Measurements from ENCODE around the gene CXXC1.

DNA sequence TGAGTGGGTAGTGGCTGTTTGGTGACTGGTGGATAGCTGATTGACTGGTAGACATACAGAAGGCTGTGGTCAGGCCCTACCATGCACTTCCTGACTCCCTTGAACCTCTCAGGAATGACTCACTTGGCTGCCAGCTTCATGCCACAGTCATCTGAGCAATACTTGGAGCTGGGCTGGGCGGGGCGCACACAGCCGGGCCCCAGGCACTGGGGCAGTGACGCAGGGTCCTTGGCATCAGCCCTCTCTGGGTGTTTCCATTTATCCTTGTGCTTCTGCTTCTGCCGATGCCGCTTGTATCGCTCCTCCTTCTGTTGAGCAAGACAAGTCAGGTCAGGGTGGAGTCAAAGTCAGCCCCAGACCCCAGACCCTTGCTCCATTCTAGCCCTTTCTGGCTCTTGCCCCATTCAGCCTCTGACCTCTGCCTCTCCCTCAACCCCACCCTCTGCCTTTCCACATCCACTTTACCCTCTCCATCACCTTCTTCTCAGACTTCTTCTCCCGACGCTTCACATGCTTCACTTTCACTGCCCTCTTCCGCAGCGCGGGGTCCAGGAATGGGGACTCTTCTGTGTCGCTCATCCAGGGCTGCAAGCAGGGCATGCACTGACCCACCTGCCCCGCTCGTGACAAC is 3.1 kb downstream of the CXXC1 start:
- TF ChIP-seq JUND (IDR thresholded peaks at IDR 0.05) (no peak), CTCF (IDR thresholded peaks at IDR 0.05; ENCODE audit: low read depth, low read length, missing input control) (no peak), GABPA (IDR thresholded peaks at IDR 0.05 in 1 of 2, conservative IDR thresholded peaks at IDR 0.05 in 1 of 2) (no peak), YY1 (IDR thresholded peaks at IDR 0.05) (no peak), MAX (IDR thresholded peaks at IDR 0.05) (no peak), RXRA (IDR thresholded peaks at IDR 0.05) (no peak)
